C4-2B (cell line): ENCODE results near the gene NEDD4L.

ENCODE experiments used
- H3K27ac ChIP-seq: fragments of 450-650 bp; 2 replicates; pipeline ENCODE4 v1.5.1; 2017
- CTCF ChIP-seq: fragments of 450-650 bp; conservative IDR thresholded peaks from 2 replicates; pipeline ENCODE4 v1.5.1; 2017; ENCODE audit warnings: mild to moderate bottlenecking
- ZFX ChIP-seq: fragments of 450-650 bp; IDR thresholded peaks from 2 replicates; pipeline ENCODE4 v1.6.1; 2017

NEDD4L gene

GRCh38 chr18:58109256-58109655 lies 65.2 kb downstream of the NEDD4L start:
- TF ChIP-seq ZFX, result no peak
- TF ChIP-seq CTCF, result no peak
- H3K27ac ChIP-seq, result no peak overlapping the region

- H3K27ac ChIP-seq, result no peak overlapping the region
- TF ChIP-seq ZFX (no peak), CTCF (no peak)
Measured at GRCh38 chr18:58110398-58110797, 66.4 kb downstream of the NEDD4L start.

- TF ChIP-seq ZFX (no peak), CTCF (no peak)
- H3K27ac ChIP-seq, result no peak overlapping the region
Measured at GRCh38 chr18:58112174-58112573, 68.1 kb downstream of the NEDD4L start.

GRCh38 chr18:58113337-58113736 lies 69.3 kb downstream of the NEDD4L start:
- no peak overlapping the region for H3K27ac ChIP-seq

GRCh38 chr18:58114766-58115165 lies 70.7 kb downstream of the NEDD4L start:
- TF ChIP-seq CTCF (no peak), ZFX (no peak)
- H3K27ac ChIP-seq, result no peak overlapping the region

More at GRCh38 chr18:58113337-58113736, 69.3 kb downstream of the NEDD4L start:
- TF ChIP-seq ZFX (no peak), CTCF (no peak)

GRCh38 chr18:58116818-58117217 lies 72.8 kb downstream of the NEDD4L start:
- no peak overlapping the region for H3K27ac ChIP-seq

GRCh38 chr18:58117786-58118403 lies 73.9 kb downstream of the NEDD4L start:
- H3K27ac ChIP-seq, result no peak overlapping the region
- no peak for TF ChIP-seq ZFX

More at GRCh38 chr18:58116818-58117217, 72.8 kb downstream of the NEDD4L start:
- TF ChIP-seq CTCF, result no peak
- no peak for TF ChIP-seq ZFX

- H3K27ac ChIP-seq, result no peak overlapping the region
- TF ChIP-seq ZFX (no peak), CTCF (no peak)
Measured at GRCh38 chr18:58118536-58118935, 74.5 kb downstream of the NEDD4L start.
